ENCODE results near the gene RGS6.

- TF ChIP-seq CTCF (conservative IDR thresholded peaks at IDR 0.05 in 1 of 2, IDR thresholded peaks at IDR 0.05 in 1 of 2; ENCODE audit: low read depth in 1 of 2, low read length in 2 of 2) = no peak
- TF ChIP-seq EZH2 (IDR thresholded peaks at IDR 0.05; ENCODE audit: low read length, missing control alignments) = no peak
Measured at GRCh38 chr14:72045885-72046284, 113.7 kb downstream of the RGS6 start.

Data from fibroblast of lung (primary cell).